Activated T-cell treated with anti-CD3 and anti-CD28 coated beads for 4 hours (primary cell): Measurements from ENCODE around the gene CADM3.

Source experiments
- DNase-seq: peaks from one replicate; pipeline ENCODE4 v3.0.0-alpha.2; 2020

Gene CADM3

GRCh38 chr1:159173320-159173719 is 1.9 kb downstream of the CADM3 start:
- no peak for DNase-seq

GRCh38 chr1:159175571-159175970 is 4.2 kb downstream of the CADM3 start:
- no peak for DNase-seq

GRCh38 chr1:159177272-159177907 is 6.0 kb downstream of the CADM3 start:
- no peak for DNase-seq

GRCh38 chr1:159179906-159180305 is 8.5 kb downstream of the CADM3 start:
- DNase-seq: no peak

GRCh38 chr1:159180516-159180915 is 9.1 kb downstream of the CADM3 start:
- no peak for DNase-seq

- no peak for DNase-seq
Observed at GRCh38 chr1:159181328-159182024, 10.1 kb downstream of the CADM3 start.

- no peak for DNase-seq
Observed at GRCh38 chr1:159184201-159184600, 12.8 kb downstream of the CADM3 start.

GRCh38 chr1:159185121-159185520 is 13.7 kb downstream of the CADM3 start:
- DNase-seq: no peak

- DNase-seq: no peak
Observed at GRCh38 chr1:159187033-159187432, 15.6 kb downstream of the CADM3 start.

GRCh38 chr1:159187647-159188374 is 16.4 kb downstream of the CADM3 start:
- DNase-seq: no peak

GRCh38 chr1:159188375-159188788 is 17.0 kb downstream of the CADM3 start:
- DNase-seq: no peak

GRCh38 chr1:159190441-159190840 is 19.0 kb downstream of the CADM3 start:
- no peak for DNase-seq

- DNase-seq: no peak
Observed at GRCh38 chr1:159196543-159196942, 25.1 kb downstream of the CADM3 start.

GRCh38 chr1:159197561-159198557 is 26.4 kb downstream of the CADM3 start:
- DNase-seq: peak; percentile 21

- DNase-seq: no peak
Observed at GRCh38 chr1:159199901-159200300, 28.5 kb downstream of the CADM3 start.

- no peak for DNase-seq
Observed at GRCh38 chr1:159200769-159201168, 29.4 kb downstream of the CADM3 start.

- DNase-seq: no peak
Observed at GRCh38 chr1:159201642-159202041, 30.2 kb downstream of the CADM3 start.

GRCh38 chr1:159203610-159204009 is 32.2 kb downstream of the CADM3 start:
- DNase-seq: no peak

GRCh38 chr1:159204161-159205141 is 33.0 kb downstream of the CADM3 start, which contains the start of gene ACKR1:
Gene ACKR1 (plus strand): TSS chr1:159204875. CDS start chr1:159204960, 85 bp downstream.
- DNase-seq: no peak

GRCh38 chr1:159205225-159205624 is 33.8 kb downstream of the CADM3 start:
- no peak for DNase-seq

GRCh38 chr1:159206110-159206509 is 34.7 kb downstream of the CADM3 start:
- DNase-seq: no peak
